Astrocyte (in vitro differentiated cells and primary cell): ENCODE data around the gene NCOA3. TPM values are rescaled to one million over a fixed set of nuclear protein-coding genes. Genes with fewer than 3 reads are reported as not detected.

Source experiments
- DNase-seq: peaks from one replicate; pipeline ENCODE4 v3.0.0-alpha.2; 2010; ENCODE audit warnings: low read depth
- FAIRE-seq: peaks from 2 replicates; lab custom pipeline; 2011; peaks lifted over from hg19 to GRCh38; lab: Jason Lieb, UNC
- H2AFZ ChIP-seq: 2 replicates; pipeline ENCODE4 v1.6.0; 2012; ENCODE audit warnings: low read depth, low read length, inconsistent platforms
- H3K27ac ChIP-seq: 2 replicates; pipeline ENCODE4 v1.5.1; 2011; ENCODE audit warnings: low read depth, low read length, inconsistent platforms
- H3K27me3 ChIP-seq: 2 replicates; pipeline ENCODE4 v1.6.0; 2011; ENCODE audit warnings: low read length, inconsistent platforms; ENCODE audit not compliant: insufficient read depth
- H3K36me3 ChIP-seq: 2 replicates; pipeline ENCODE4 v1.5.1; 2011; ENCODE audit warnings: low read length, inconsistent platforms; ENCODE audit not compliant: insufficient read depth
- H3K4me1 ChIP-seq: 2 replicates; pipeline ENCODE4 v1.5.1; 2011; ENCODE audit warnings: low read length, inconsistent platforms; ENCODE audit not compliant: insufficient read depth
- H3K4me2 ChIP-seq: 2 replicates; pipeline ENCODE4 v1.6.0; 2012; ENCODE audit warnings: low read length, inconsistent platforms
- H3K4me3 ChIP-seq: 2 replicates; pipeline ENCODE4 v1.5.1; 2011; ENCODE audit warnings: low read depth, mild to moderate bottlenecking, low read length, inconsistent platforms; ENCODE audit not compliant: insufficient read depth
- H3K79me2 ChIP-seq: 2 replicates; pipeline ENCODE4 v1.6.0; 2012; ENCODE audit warnings: mild to moderate bottlenecking, low read length, inconsistent platforms; ENCODE audit not compliant: insufficient read depth
- H3K9ac ChIP-seq: 2 replicates; pipeline ENCODE4 v1.6.0; 2012; ENCODE audit warnings: mild to moderate bottlenecking, low read length, inconsistent platforms
- H3K9me3 ChIP-seq: 2 replicates; pipeline ENCODE4 v1.5.1; 2012; ENCODE audit warnings: low read depth, mild to moderate bottlenecking, low read length, inconsistent platforms; ENCODE audit not compliant: insufficient read depth
- H4K20me1 ChIP-seq: 2 replicates; pipeline ENCODE4 v1.6.0; 2012; ENCODE audit warnings: low read length, inconsistent platforms; ENCODE audit not compliant: insufficient read depth
- H3K27ac Mint-ChIP-seq: one replicate; pipeline ENCODE4 v1.8.0; 2021; ENCODE audit warnings: mild to moderate bottlenecking, mixed read lengths; ENCODE audit not compliant: unreplicated experiment
- H3K27me3 Mint-ChIP-seq: one replicate; pipeline ENCODE4 v1.8.0; 2021; ENCODE audit warnings: low read depth, mixed read lengths; ENCODE audit not compliant: unreplicated experiment
- H3K36me3 Mint-ChIP-seq: one replicate; pipeline ENCODE4 v1.8.0; 2021; ENCODE audit warnings: low read depth, mixed read lengths; ENCODE audit not compliant: unreplicated experiment
- H3K4me1 Mint-ChIP-seq: one replicate; pipeline ENCODE4 v1.8.0; 2021; ENCODE audit warnings: low read depth, mixed read lengths; ENCODE audit not compliant: unreplicated experiment
- H3K4me3 Mint-ChIP-seq: one replicate; pipeline ENCODE4 v1.8.0; 2021; ENCODE audit warnings: mild to moderate bottlenecking, moderate library complexity, mixed read lengths; ENCODE audit not compliant: unreplicated experiment
- H3K9me3 Mint-ChIP-seq: one replicate; pipeline ENCODE4 v1.8.0; 2021; ENCODE audit warnings: mild to moderate bottlenecking, mixed read lengths; ENCODE audit not compliant: unreplicated experiment
- CTCF ChIP-seq: IDR thresholded peaks from 2 replicates; pipeline ENCODE4 v1.5.1; 2011; ENCODE audit warnings: low read depth, mild to moderate bottlenecking, inconsistent platforms, low read length, moderate library complexity; ENCODE audit not compliant: insufficient read depth
- EZH2 ChIP-seq: IDR thresholded peaks from 2 replicates; pipeline ENCODE4 v1.6.1; 2012; ENCODE audit warnings: mild to moderate bottlenecking, low read length, inconsistent platforms; ENCODE audit not compliant: insufficient read depth
- total RNA-seq: library from RNA; stranded (reverse); gene quantifications from 2 replicates; pipeline ENCODE4 v1.2.1, GENCODE V29; 2021

The NCOA3 gene
- total RNA-seq, 1 donor from 2014 or later: 30.5 TPM

- H3K9ac ChIP-seq: no peak overlapping the region
- H3K4me2 ChIP-seq: no peak overlapping the region
- no peaks in the 10 kb centered on the region for H3K4me1 ChIP-seq
- H3K36me3 ChIP-seq: no peaks in the 10 kb centered on the region
- no peak overlapping the region for H3K4me3 ChIP-seq
- H3K27me3 ChIP-seq: no peaks in the 10 kb centered on the region
- DNase-seq (no peak), FAIRE-seq (no peak)
- H3K27ac ChIP-seq: no peak overlapping the region
- Mint-ChIP-seq H3K4me3 (no peak overlapping the region), H3K27me3 (peaks cover 5% of the 10 kb centered on the region), H3K36me3 (peaks cover 9% of the 10 kb centered on the region), H3K9me3 (no peaks in the 10 kb centered on the region), H3K4me1 (no peaks in the 10 kb centered on the region), H3K27ac (no peak overlapping the region)
- TF ChIP-seq CTCF: no peak
- TF ChIP-seq EZH2: no peak
- H3K9me3 ChIP-seq: no peaks in the 10 kb centered on the region
- H2AFZ ChIP-seq: no peak overlapping the region
- no peaks in the 10 kb centered on the region for H3K79me2 ChIP-seq
- H4K20me1 ChIP-seq: no peaks in the 10 kb centered on the region
These were observed 171.4 kb downstream of the NCOA3 start for GRCh38 chr20:47672886-47673670.

GRCh38 chr20:47673671-47673955 lies 171.9 kb downstream of the NCOA3 start:
- Mint-ChIP-seq H3K4me1 (no peaks in the 10 kb centered on the region), H3K27ac (no peak overlapping the region), H3K27me3 (peaks cover 5% of the 10 kb centered on the region), H3K4me3 (no peak overlapping the region), H3K9me3 (no peaks in the 10 kb centered on the region), H3K36me3 (peaks cover 6% of the 10 kb centered on the region)
- no peak overlapping the region for H3K9ac ChIP-seq
- H3K4me2 ChIP-seq: no peak overlapping the region
- no peak overlapping the region for H3K27ac ChIP-seq
- H3K4me3 ChIP-seq: no peak overlapping the region
- H4K20me1 ChIP-seq: no peaks in the 10 kb centered on the region
- no peaks in the 10 kb centered on the region for H3K9me3 ChIP-seq
- no peak overlapping the region for H2AFZ ChIP-seq
- no peaks in the 10 kb centered on the region for H3K79me2 ChIP-seq
- TF ChIP-seq CTCF: no peak
- TF ChIP-seq EZH2: no peak
- FAIRE-seq (no peak), DNase-seq (no peak)
- no peaks in the 10 kb centered on the region for H3K4me1 ChIP-seq
- no peaks in the 10 kb centered on the region for H3K36me3 ChIP-seq
- no peaks in the 10 kb centered on the region for H3K27me3 ChIP-seq

GRCh38 chr20:47674145-47674544 lies 172.5 kb downstream of the NCOA3 start:
- Mint-ChIP-seq H3K27ac (no peak overlapping the region), H3K9me3 (no peaks in the 10 kb centered on the region), H3K27me3 (peaks cover 2% of the 10 kb centered on the region), H3K36me3 (peaks cover 2% of the 10 kb centered on the region), H3K4me1 (no peaks in the 10 kb centered on the region), H3K4me3 (no peak overlapping the region)
- no peak overlapping the region for H3K4me3 ChIP-seq
- H3K79me2 ChIP-seq: no peaks in the 10 kb centered on the region
- no peaks in the 10 kb centered on the region for H3K9me3 ChIP-seq
- no peak for DNase-seq
- TF ChIP-seq CTCF: no peak
- no peak for TF ChIP-seq EZH2
- no peak for FAIRE-seq
- no peaks in the 10 kb centered on the region for H4K20me1 ChIP-seq
- H3K27ac ChIP-seq: no peak overlapping the region
- no peak overlapping the region for H3K4me2 ChIP-seq
- no peaks in the 10 kb centered on the region for H3K27me3 ChIP-seq
- no peak overlapping the region for H2AFZ ChIP-seq
- H3K36me3 ChIP-seq: no peaks in the 10 kb centered on the region
- H3K9ac ChIP-seq: no peak overlapping the region
- H3K4me1 ChIP-seq: no peaks in the 10 kb centered on the region
